CD4-positive, alpha-beta T cell treated with Interleukin-17A for 4 hours (primary cell): ENCODE results near the gene SEC22C.
"Not testable (repeated sequence)": the region's sequence is repeated elsewhere in the genome, so short reads cannot be mapped to it uniquely, and the experiment has no call there.

Experiments used
- DNase-seq: peaks from one replicate; pipeline ENCODE4 v3.0.0-alpha.2; 2020; ENCODE audit warnings: mixed read lengths

Gene SEC22C

DNA sequence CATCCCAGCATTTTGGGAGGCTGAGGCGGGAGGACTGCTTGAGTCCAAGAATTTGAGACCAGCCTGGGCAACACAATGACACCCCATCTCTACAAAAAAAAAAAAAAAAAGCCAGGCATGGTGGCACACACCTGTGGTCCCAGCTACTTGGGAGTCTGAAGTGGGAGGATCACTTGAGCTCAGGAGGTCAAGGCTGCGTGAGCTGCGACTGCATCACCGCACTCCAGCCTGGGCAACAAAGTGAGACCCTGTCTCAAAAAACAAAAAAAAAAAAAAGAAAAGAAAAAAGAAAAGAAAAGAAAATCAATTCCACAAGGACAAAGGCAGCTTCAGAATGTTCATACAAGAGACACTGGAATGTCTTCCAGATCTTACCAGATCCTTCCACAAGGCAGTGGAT, 2.4 kb downstream of the SEC22C start:
- not testable (repeated sequence) for DNase-seq

- no peak for DNase-seq
Observed at GRCh38 chr3:42578054-42578453, 3.7 kb downstream of the SEC22C start.

GRCh38 chr3:42575137-42575741, 6.5 kb downstream of the SEC22C start:
- no peak for DNase-seq

GRCh38 chr3:42572278-42572677, 9.5 kb downstream of the SEC22C start:
- peak; percentile 54 for DNase-seq

DNA sequence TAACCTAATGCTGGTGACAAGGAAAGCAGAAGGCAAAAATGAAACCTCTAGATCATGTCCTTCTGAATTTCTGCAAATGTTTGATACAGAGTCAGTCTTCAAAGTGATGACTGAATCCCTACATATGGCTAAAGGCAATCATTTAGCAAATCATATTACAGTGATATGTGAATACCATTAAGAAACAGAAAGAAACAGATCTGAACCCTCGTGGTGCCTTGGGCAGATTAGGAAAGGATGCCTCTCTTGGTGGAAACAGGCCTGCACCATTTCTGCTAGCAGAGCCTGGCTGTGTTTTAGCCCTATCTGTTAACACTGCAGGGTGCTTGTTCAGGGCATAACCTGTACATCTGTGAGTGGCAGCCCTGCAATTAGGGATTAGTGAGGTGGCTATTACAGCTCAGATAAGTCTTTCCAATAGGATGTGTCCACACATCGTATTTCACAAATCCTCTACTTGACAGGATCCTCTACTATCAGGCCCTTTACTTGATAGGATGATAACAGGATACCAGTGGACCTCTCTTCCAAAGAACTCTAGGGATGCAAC, 12.1 kb downstream of the SEC22C start:
- no peak for DNase-seq

DNA sequence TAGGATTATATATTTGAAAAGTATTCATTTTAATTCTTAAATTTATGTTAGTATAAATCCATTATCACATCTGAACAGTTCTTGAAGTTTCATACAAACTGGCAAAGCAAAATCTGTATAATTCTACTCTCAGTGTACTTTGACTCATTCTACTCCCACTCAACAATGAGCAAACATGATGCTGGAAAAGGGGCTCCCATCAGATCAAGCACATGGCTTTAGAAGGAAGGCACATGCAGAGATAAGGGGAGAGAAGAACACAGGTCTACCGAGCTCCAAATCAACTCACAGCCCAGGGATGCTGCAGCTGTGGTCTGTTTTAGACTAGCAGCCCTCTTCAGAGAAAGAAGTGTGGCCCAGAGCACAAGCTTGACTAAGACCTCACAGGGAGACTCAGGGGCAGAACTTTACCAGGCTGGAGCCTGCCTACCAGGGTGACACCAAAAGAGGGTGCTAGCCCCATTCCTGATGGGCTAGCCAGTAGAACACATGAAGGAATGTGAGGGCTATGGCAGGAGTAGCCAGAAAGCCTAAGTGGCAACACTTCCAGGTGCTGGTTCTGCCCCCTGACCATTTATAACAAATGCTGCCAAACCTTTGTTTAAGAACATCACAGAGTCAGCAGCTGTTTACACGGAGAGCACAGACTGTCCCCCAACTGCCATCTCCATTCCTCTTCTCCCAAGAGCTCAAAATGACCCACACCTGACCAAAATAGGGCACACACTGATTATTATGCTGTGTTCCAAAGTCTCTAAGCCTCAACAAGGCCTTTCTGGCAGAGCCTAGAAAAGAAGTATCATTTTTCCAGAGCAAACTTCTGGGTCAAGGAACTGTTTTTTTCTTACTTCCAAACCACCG, 19.5 kb downstream of the SEC22C start:
- DNase-seq: no peak

GRCh38 chr3:42557854-42558253, 23.9 kb downstream of the SEC22C start:
- DNase-seq: peak; percentile 62

GRCh38 chr3:42556817-42557216, 24.9 kb downstream of the SEC22C start:
- DNase-seq: peak; percentile 28

- peak; percentile 65 for DNase-seq
Observed at GRCh38 chr3:42556089-42556632, 25.6 kb downstream of the SEC22C start.

DNA sequence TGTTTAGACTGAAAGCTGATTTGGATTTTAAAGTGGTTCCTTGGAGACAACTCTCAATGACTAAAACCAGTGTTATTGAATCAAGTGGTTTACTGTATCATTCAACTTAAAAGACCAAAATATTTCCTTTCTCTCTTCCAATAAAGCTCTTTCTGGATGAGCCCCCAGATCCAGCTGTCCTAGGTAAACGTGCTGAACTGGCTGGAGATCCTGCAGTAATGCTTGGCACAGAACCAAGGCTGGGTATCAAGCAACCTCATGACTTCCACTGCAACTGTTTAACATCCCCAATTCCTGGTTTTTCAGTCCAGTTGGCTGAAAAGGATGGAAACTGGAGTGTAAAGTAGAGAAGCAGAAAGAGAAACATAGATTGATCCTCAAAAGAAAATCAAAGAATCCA, 28.9 kb downstream of the SEC22C start:
- no peak for DNase-seq

DNA sequence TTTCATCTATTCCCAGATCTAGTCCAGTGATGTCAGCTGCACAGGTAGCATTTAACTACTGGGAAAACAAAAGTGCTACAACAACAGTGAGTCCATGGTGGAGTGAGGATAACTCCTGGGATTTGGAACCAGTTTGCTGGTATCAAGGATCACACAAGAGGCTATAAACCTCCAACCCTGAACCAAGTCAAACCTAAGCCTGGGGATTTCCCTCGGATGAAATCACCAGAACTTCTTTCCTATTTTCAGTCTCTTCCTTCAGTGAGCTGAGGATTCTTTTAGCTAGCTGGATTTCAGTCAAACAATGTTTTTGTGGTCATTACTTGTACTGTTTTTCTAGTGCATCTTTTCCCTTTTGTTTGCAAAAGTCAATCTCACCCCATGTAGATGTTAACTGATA, 31.5 kb downstream of the SEC22C start:
- no peak for DNase-seq

- DNase-seq: no peak
Observed at GRCh38 chr3:42549131-42549530, 32.6 kb downstream of the SEC22C start.

- peak; percentile 83 for DNase-seq
Observed at GRCh38 chr3:42547401-42547945, 34.3 kb downstream of the SEC22C start.

DNA sequence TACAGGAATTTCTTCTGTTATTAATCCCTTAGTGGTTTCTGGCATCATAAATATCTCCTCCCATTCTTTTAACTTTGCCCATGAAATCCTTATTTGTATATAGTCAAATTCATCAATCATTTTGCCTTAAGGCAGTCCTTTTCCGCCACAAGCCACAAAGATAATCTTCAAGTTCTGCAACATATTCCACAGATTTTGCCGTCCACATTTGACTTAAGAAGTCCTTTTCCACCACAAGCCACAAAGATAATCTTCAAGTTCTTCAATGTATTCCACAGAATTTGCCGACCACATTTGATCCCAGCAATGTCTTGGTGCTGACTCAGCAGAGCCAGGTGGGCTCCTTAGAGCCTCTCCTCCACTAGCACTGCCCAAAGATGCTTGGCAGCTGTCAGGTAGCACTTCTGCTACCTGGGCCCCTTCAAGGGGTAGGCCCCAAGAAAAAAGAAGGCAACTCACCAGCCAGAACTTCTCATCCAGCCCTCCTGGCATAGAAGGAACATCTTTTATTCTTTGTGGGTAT, 35.0 kb downstream of the SEC22C start:
- DNase-seq: no peak

DNA sequence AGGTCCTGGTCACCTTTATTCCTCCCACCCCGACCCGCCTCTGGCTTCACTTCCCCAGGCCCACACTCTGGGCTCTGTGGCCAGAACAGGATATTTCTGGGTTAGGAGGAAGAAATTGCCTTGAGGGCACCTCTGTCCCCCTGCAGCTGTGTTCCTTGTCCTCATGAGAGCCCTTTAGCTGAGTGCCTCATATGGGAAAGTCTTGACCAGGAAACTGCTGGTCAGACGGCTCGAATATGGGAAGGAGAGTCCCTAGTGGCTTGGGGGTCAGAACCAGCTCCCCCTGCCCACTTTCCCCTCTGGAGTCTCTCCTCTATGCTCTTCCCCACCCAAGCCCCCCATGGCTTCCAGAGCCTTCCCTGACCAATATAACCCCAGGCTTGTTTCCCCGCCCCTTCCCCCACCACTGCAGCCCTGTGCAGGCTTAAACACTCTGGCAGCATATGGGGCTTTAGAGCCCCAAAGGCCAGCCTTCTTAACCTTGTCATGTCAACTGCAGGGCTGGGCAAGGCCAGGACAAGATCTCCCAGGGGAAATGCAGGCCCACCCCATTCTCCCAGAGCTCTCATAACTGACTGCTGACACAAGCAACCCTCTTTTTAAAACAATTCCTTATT, 36.4 kb downstream of the SEC22C start:
- no peak for DNase-seq

GRCh38 chr3:42544492-42545283, 37.1 kb downstream of the SEC22C start:
- no peak for DNase-seq

- no peak for DNase-seq
Observed at GRCh38 chr3:42541079-42541478, 40.7 kb downstream of the SEC22C start.

- peak; percentile 82 for DNase-seq
Observed at GRCh38 chr3:42539871-42540714, 41.7 kb downstream of the SEC22C start.

GRCh38 chr3:42537350-42537749, 44.4 kb downstream of the SEC22C start:
- no peak for DNase-seq

GRCh38 chr3:42535981-42536784, 45.6 kb downstream of the SEC22C start:
- peak; percentile 76 for DNase-seq
